GM12878 (cell line): ENCODE results near the gene TSEN54.

ENCODE experiments used
- CTCF ChIP-seq, 3 experiments: IDR thresholded peaks in 2 of 3; conservative IDR thresholded peaks in 1 of 3; 2 replicates each; pipeline ENCODE4 v1.5.1; 2011; ENCODE audit warnings: low read depth in 3 of 3, low read length in 3 of 3, mild to moderate bottlenecking in 3 of 3, control low read depth in 2 of 3, moderate library complexity in 2 of 3, inconsistent platforms in 1 of 3, mixed read lengths in 1 of 3; ENCODE audit not compliant: control insufficient read depth in 2 of 3, insufficient read depth in 1 of 3; ENCODE audit errors: extremely low read depth in 1 of 3
- EP300 ChIP-seq, 2 experiments: fragments of 150-350 bp in 1 of 2; IDR thresholded peaks; 2 replicates each; pipeline ENCODE4 v1.6.1; 2011 to 2012; ENCODE audit warnings: low read depth in 2 of 2, low read length in 2 of 2, borderline replicate concordance in 1 of 2, improper control_type of control experiment in 1 of 2, inconsistent platforms in 1 of 2; ENCODE audit not compliant: control insufficient read depth in 1 of 2
- FOXK2 ChIP-seq: fragments of 450-650 bp; IDR thresholded peaks from 2 replicates; pipeline ENCODE4 v1.6.1; 2017; ENCODE audit warnings: mild to moderate bottlenecking, moderate library complexity
- KDM1A ChIP-seq: fragments of 200-600 bp; sonication (generic); IDR thresholded peaks from 2 replicates; pipeline ENCODE4 v1.6.1; 2016; ENCODE audit warnings: borderline replicate concordance
- PML ChIP-seq: IDR thresholded peaks from 2 replicates; pipeline ENCODE4 v1.6.1; 2012; ENCODE audit warnings: low read length, inconsistent platforms
- POLR2A ChIP-seq: IDR thresholded peaks from 2 replicates; pipeline ENCODE4 v1.6.1; 2011; ENCODE audit warnings: low read depth, mild to moderate bottlenecking, low read length
- POLR2AphosphoS5 ChIP-seq: IDR thresholded peaks from 2 replicates; pipeline ENCODE4 v1.6.1; 2011; ENCODE audit warnings: mild to moderate bottlenecking, low read length, inconsistent platforms
- TCF7 ChIP-seq: IDR thresholded peaks from 2 replicates; pipeline ENCODE4 v1.6.1; 2014; ENCODE audit warnings: antibody characterized with exemption, borderline replicate concordance

- TF ChIP-seq POLR2AphosphoS5 (no peak), KDM1A (no peak), CTCF (IDR thresholded peaks at IDR 0.05 in 2 of 3, conservative IDR thresholded peaks at IDR 0.05 in 1 of 3; ENCODE audit: control insufficient read depth in 2 of 3, extremely low read depth in 1 of 3, insufficient read depth in 1 of 3, low read depth in 3 of 3, low read length in 3 of 3) (no peak), FOXK2 (no peak), POLR2A (no peak), EP300 (IDR thresholded peaks at IDR 0.05; ENCODE audit: borderline replicate concordance in 1 of 2, control insufficient read depth in 1 of 2, low read depth in 2 of 2, low read length in 2 of 2) (no peak), TCF7 (no peak), PML (no peak)
Measured at GRCh38 chr17:75557075-75557851, 40.9 kb downstream of the TSEN54 start.
